ENCODE data around the gene GLIS1. TPM values are rescaled to one million over a fixed set of nuclear protein-coding genes. Genes with fewer than 3 reads are reported as not detected.

The GLIS1 gene
- total RNA-seq, 1 experiment from 2014 or later, result 0.28 TPM

- H3K27me3 Mint-ChIP-seq (ENCODE audit: low read depth), result peaks cover 12% of the 10 kb centered on the region
- Histone ChIP-seq H3K4me2 (ENCODE audit: insufficient read depth, insufficient read length, low read length) (no peak overlapping the region), H3K79me1 (ENCODE audit: insufficient read depth, low read depth, low read length, poor library complexity, severe bottlenecking) (no peaks in the 10 kb centered on the region), H3K56ac (ENCODE audit: insufficient read length, low read depth, low read length) (no peak overlapping the region), H2BK12ac (ENCODE audit: insufficient read length, low read depth, low read length) (no peak overlapping the region), H2BK5ac (ENCODE audit: insufficient read length, low read length) (no peak overlapping the region), H3K9me3 (ENCODE audit: control insufficient read depth, low read depth, low read length) (no peaks in the 10 kb centered on the region), H2AK5ac (ENCODE audit: insufficient read length, low read length) (no peak overlapping the region), H3K4ac (ENCODE audit: low read depth, low read length) (no peak overlapping the region), H3K9ac (ENCODE audit: extremely low read depth, insufficient read length, low read length) (no peak overlapping the region), H2BK120ac (ENCODE audit: low read depth, low read length, poor library complexity, severe bottlenecking) (no peak overlapping the region), H3K79me2 (ENCODE audit: insufficient read depth, low read length) (no peaks in the 10 kb centered on the region), H3K18ac (ENCODE audit: insufficient read length, low read depth, low read length) (no peak overlapping the region), H3K23me2 (ENCODE audit: insufficient read length, low read depth, low read length, poor library complexity, severe bottlenecking) (no peaks in the 10 kb centered on the region), H4K8ac (replicated peaks; ENCODE audit: insufficient read length, low read depth, low read length) (no peak overlapping the region), H3K27ac (ENCODE audit: insufficient read length, low read depth, low read length) (no peak overlapping the region), H3T11ph (ENCODE audit: low read length) (no peak overlapping the region), H3K27me3 (ENCODE audit: insufficient read depth, low read length) (no peaks in the 10 kb centered on the region), H2AFZ (ENCODE audit: low read length) (no peak overlapping the region), H2BK15ac (ENCODE audit: low read depth, low read length) (no peak overlapping the region), H3K23ac (ENCODE audit: insufficient read length, low read depth, low read length) (no peak overlapping the region), H4K91ac (ENCODE audit: insufficient read length, low read depth, low read length) (no peak overlapping the region), H2BK20ac (ENCODE audit: low read depth, low read length, poor library complexity, severe bottlenecking) (no peak overlapping the region), H4K20me1 (ENCODE audit: control insufficient read depth, insufficient read depth, insufficient read length) (peaks cover under 1% of the 10 kb centered on the region), H3K14ac (ENCODE audit: insufficient read depth, low read length) (no peak overlapping the region), H3K4me1 (ENCODE audit: insufficient read depth, low read length) (peaks cover 3% of the 10 kb centered on the region; the same call in 1 of the 2 replicates), H4K5ac (ENCODE audit: insufficient read length, low read depth, low read length) (no peak overlapping the region)
- H3K36me3 Mint-ChIP-seq (ENCODE audit: insufficient read depth in 1 of 3, low read depth in 3 of 3), result no peaks in the 10 kb centered on the region
- H3K9me3 Mint-ChIP-seq, result no peaks in the 10 kb centered on the region; a peak in 1 of 5 replicates
- TF ChIP-seq CTCF (conservative IDR thresholded peaks at IDR 0.05), result no peak
- H3K4me3 Mint-ChIP-seq, result no peak overlapping the region
- H3K27ac Mint-ChIP-seq, result no peak overlapping the region
- H3K4me1 Mint-ChIP-seq, result peaks cover 15 to 38% of the 10 kb centered on the region in 2 experiments
- peak; percentile 68 for DNase-seq
- no CpG with 5 or more reads among the region's 7 CpGs for WGBS (ENCODE audit: extremely low coverage, insufficient read length, low lambda C conversion rate)
These were observed 236.1 kb downstream of the GLIS1 start for GRCh38 chr1:53502641-53503432.
